Measurements from ENCODE around the gene MBLAC2.

The MBLAC2 gene

GRCh38 chr5:90488791-90489190 is 14.2 kb upstream of the MBLAC2 start:
- Histone ChIP-seq H3K27me3 (ENCODE audit: control insufficient read depth in 5 of 5, insufficient read depth in 4 of 5, low read length in 5 of 5) (no peaks in the 10 kb centered on the region), H3K4me1 (ENCODE audit: control insufficient read depth in 5 of 5, insufficient read depth in 5 of 5, low read length in 5 of 5) (no peaks in the 10 kb centered on the region), H3K27ac (ENCODE audit: low read depth, low read length) (no peak overlapping the region), H3K4me3 (ENCODE audit: low read depth in 1 of 5, low read length in 5 of 5) (no peak overlapping the region), H3K36me3 (ENCODE audit: control insufficient read depth in 5 of 5, insufficient read depth in 5 of 5, low read length in 5 of 5) (no peaks in the 10 kb centered on the region), H3K9me3 (ENCODE audit: control insufficient read depth in 5 of 5, low read length in 5 of 5) (no peaks in the 10 kb centered on the region), H3K9ac (ENCODE audit: low read length in 5 of 5) (no peak overlapping the region)

- Histone ChIP-seq H3K36me3 (ENCODE audit: control insufficient read depth in 5 of 5, insufficient read depth in 5 of 5, low read length in 5 of 5) (no peaks in the 10 kb centered on the region), H3K9me3 (ENCODE audit: control insufficient read depth in 5 of 5, low read length in 5 of 5) (no peaks in the 10 kb centered on the region), H3K27me3 (ENCODE audit: control insufficient read depth in 5 of 5, insufficient read depth in 4 of 5, low read length in 5 of 5) (no peaks in the 10 kb centered on the region), H3K4me3 (ENCODE audit: low read depth in 1 of 5, low read length in 5 of 5) (no peak overlapping the region), H3K9ac (ENCODE audit: low read length in 5 of 5) (no peak overlapping the region), H3K27ac (ENCODE audit: low read depth, low read length) (no peak overlapping the region), H3K4me1 (ENCODE audit: control insufficient read depth in 5 of 5, insufficient read depth in 5 of 5, low read length in 5 of 5) (no peaks in the 10 kb centered on the region)
Measured at GRCh38 chr5:90484540-90484939, 10.0 kb upstream of the MBLAC2 start.

- no peaks in the 10 kb centered on the region for H3K4me1 ChIP-seq (ENCODE audit: control insufficient read depth in 5 of 5, insufficient read depth in 5 of 5, low read length in 5 of 5)
- no peaks in the 10 kb centered on the region for H3K9me3 ChIP-seq (ENCODE audit: control insufficient read depth in 5 of 5, low read length in 5 of 5)
- no peaks in the 10 kb centered on the region for H3K27me3 ChIP-seq (ENCODE audit: control insufficient read depth in 5 of 5, insufficient read depth in 4 of 5, low read length in 5 of 5)
- no peaks in the 10 kb centered on the region for H3K36me3 ChIP-seq (ENCODE audit: control insufficient read depth in 5 of 5, insufficient read depth in 5 of 5, low read length in 5 of 5)
- no peak overlapping the region for H3K9ac ChIP-seq (ENCODE audit: low read length in 5 of 5)
- no peak overlapping the region for H3K27ac ChIP-seq (ENCODE audit: low read depth, low read length)
- H3K4me3 ChIP-seq (ENCODE audit: low read depth in 1 of 5, low read length in 5 of 5) = no peak overlapping the region
Measured at GRCh38 chr5:90483206-90483605, 8.6 kb upstream of the MBLAC2 start.

- no peaks in the 10 kb centered on the region for H3K4me1 ChIP-seq (ENCODE audit: control insufficient read depth in 5 of 5, insufficient read depth in 5 of 5, low read length in 5 of 5)
- no peak overlapping the region for H3K4me3 ChIP-seq (ENCODE audit: low read depth in 1 of 5, low read length in 5 of 5)
- H3K9me3 ChIP-seq (ENCODE audit: control insufficient read depth in 5 of 5, low read length in 5 of 5) = no peaks in the 10 kb centered on the region
- H3K36me3 ChIP-seq (ENCODE audit: control insufficient read depth in 5 of 5, insufficient read depth in 5 of 5, low read length in 5 of 5) = no peaks in the 10 kb centered on the region
- H3K27ac ChIP-seq (ENCODE audit: low read depth, low read length) = no peak overlapping the region
- H3K27me3 ChIP-seq (ENCODE audit: control insufficient read depth in 5 of 5, insufficient read depth in 4 of 5, low read length in 5 of 5) = no peaks in the 10 kb centered on the region
- no peak overlapping the region for H3K9ac ChIP-seq (ENCODE audit: low read length in 5 of 5)
Measured at GRCh38 chr5:90480699-90481098, 6.1 kb upstream of the MBLAC2 start.

- H3K9ac ChIP-seq (ENCODE audit: low read length in 5 of 5) = no peak overlapping the region
- no peak overlapping the region for H3K4me3 ChIP-seq (ENCODE audit: low read depth in 1 of 5, low read length in 5 of 5)
- H3K36me3 ChIP-seq (ENCODE audit: control insufficient read depth in 5 of 5, insufficient read depth in 5 of 5, low read length in 5 of 5) = no peaks in the 10 kb centered on the region
- peaks cover 0 to 4% (median 4%) of the 10 kb centered on the region in 5 donors for H3K4me1 ChIP-seq (ENCODE audit: control insufficient read depth in 5 of 5, insufficient read depth in 5 of 5, low read length in 5 of 5)
- no peaks in the 10 kb centered on the region for H3K9me3 ChIP-seq (ENCODE audit: control insufficient read depth in 5 of 5, low read length in 5 of 5)
- no peaks in the 10 kb centered on the region for H3K27me3 ChIP-seq (ENCODE audit: control insufficient read depth in 5 of 5, insufficient read depth in 4 of 5, low read length in 5 of 5)
- no peak overlapping the region for H3K27ac ChIP-seq (ENCODE audit: low read depth, low read length)
Measured at GRCh38 chr5:90479611-90480385, 5.2 kb upstream of the MBLAC2 start.

- Histone ChIP-seq H3K4me1 (ENCODE audit: control insufficient read depth in 5 of 5, insufficient read depth in 5 of 5, low read length in 5 of 5) (peaks cover 0 to 22% (median 22%) of the 10 kb centered on the region in 5 donors), H3K27ac (ENCODE audit: low read depth, low read length) (no peak overlapping the region), H3K36me3 (ENCODE audit: control insufficient read depth in 5 of 5, insufficient read depth in 5 of 5, low read length in 5 of 5) (no peaks in the 10 kb centered on the region), H3K9ac (ENCODE audit: low read length in 5 of 5) (no peak overlapping the region), H3K4me3 (ENCODE audit: low read depth in 1 of 5, low read length in 5 of 5) (peak overlapping the region in 4 of 5 donors; percentile 17 to 44 (median 30)), H3K27me3 (ENCODE audit: control insufficient read depth in 5 of 5, insufficient read depth in 4 of 5, low read length in 5 of 5) (no peaks in the 10 kb centered on the region), H3K9me3 (ENCODE audit: control insufficient read depth in 5 of 5, low read length in 5 of 5) (no peaks in the 10 kb centered on the region)
Measured at GRCh38 chr5:90477621-90478215, 3.1 kb upstream of the MBLAC2 start.

GRCh38 chr5:90477073-90477472 is 2.5 kb upstream of the MBLAC2 start:
- no peaks in the 10 kb centered on the region for H3K27me3 ChIP-seq (ENCODE audit: control insufficient read depth in 5 of 5, insufficient read depth in 4 of 5, low read length in 5 of 5)
- H3K36me3 ChIP-seq (ENCODE audit: control insufficient read depth in 5 of 5, insufficient read depth in 5 of 5, low read length in 5 of 5) = no peaks in the 10 kb centered on the region
- peak overlapping the region in 1 of 5 donors; percentile 33 for H3K9ac ChIP-seq (ENCODE audit: low read length in 5 of 5)
- no peak overlapping the region for H3K27ac ChIP-seq (ENCODE audit: low read depth, low read length)
- H3K4me1 ChIP-seq (ENCODE audit: control insufficient read depth in 5 of 5, insufficient read depth in 5 of 5, low read length in 5 of 5) = peaks cover 0 to 24% (median 22%) of the 10 kb centered on the region in 5 donors
- peak overlapping the region in 1 of 5 donors; percentile 35 for H3K4me3 ChIP-seq (ENCODE audit: low read depth in 1 of 5, low read length in 5 of 5)
- no peaks in the 10 kb centered on the region for H3K9me3 ChIP-seq (ENCODE audit: control insufficient read depth in 5 of 5, low read length in 5 of 5)

- no peak overlapping the region for H3K27ac ChIP-seq (ENCODE audit: low read depth, low read length)
- peaks cover 0 to 24% (median 22%) of the 10 kb centered on the region in 5 donors for H3K4me1 ChIP-seq (ENCODE audit: control insufficient read depth in 5 of 5, insufficient read depth in 5 of 5, low read length in 5 of 5)
- no peaks in the 10 kb centered on the region for H3K36me3 ChIP-seq (ENCODE audit: control insufficient read depth in 5 of 5, insufficient read depth in 5 of 5, low read length in 5 of 5)
- no peaks in the 10 kb centered on the region for H3K9me3 ChIP-seq (ENCODE audit: control insufficient read depth in 5 of 5, low read length in 5 of 5)
- no peaks in the 10 kb centered on the region for H3K27me3 ChIP-seq (ENCODE audit: control insufficient read depth in 5 of 5, insufficient read depth in 4 of 5, low read length in 5 of 5)
- H3K4me3 ChIP-seq (ENCODE audit: low read depth in 1 of 5, low read length in 5 of 5) = no peak overlapping the region
- H3K9ac ChIP-seq (ENCODE audit: low read length in 5 of 5) = no peak overlapping the region
Measured at GRCh38 chr5:90476391-90476790, 1.8 kb upstream of the MBLAC2 start.

GRCh38 chr5:90475436-90475980 is 937 bp upstream of the MBLAC2 start:
- H3K27ac ChIP-seq (ENCODE audit: low read depth, low read length) = no peak overlapping the region
- H3K9me3 ChIP-seq (ENCODE audit: control insufficient read depth in 5 of 5, low read length in 5 of 5) = no peaks in the 10 kb centered on the region
- peaks cover 0 to 24% (median 22%) of the 10 kb centered on the region in 5 donors for H3K4me1 ChIP-seq (ENCODE audit: control insufficient read depth in 5 of 5, insufficient read depth in 5 of 5, low read length in 5 of 5)
- peak overlapping the region in 1 of 5 donors; percentile 59 for H3K9ac ChIP-seq (ENCODE audit: low read length in 5 of 5)
- peak overlapping the region in 4 of 5 donors; percentile 37 to 100 (median 96) for H3K4me3 ChIP-seq (ENCODE audit: low read depth in 1 of 5, low read length in 5 of 5)
- no peaks in the 10 kb centered on the region for H3K27me3 ChIP-seq (ENCODE audit: control insufficient read depth in 5 of 5, insufficient read depth in 4 of 5, low read length in 5 of 5)
- H3K36me3 ChIP-seq (ENCODE audit: control insufficient read depth in 5 of 5, insufficient read depth in 5 of 5, low read length in 5 of 5) = no peaks in the 10 kb centered on the region

All from subcutaneous abdominal adipose tissue (tissue), 5 donors.